ENCODE measurements around the gene CDC6.

CDC6 gene

GRCh38 chr17:40338941-40339649 lies 51.4 kb downstream of the CDC6 start:
- DNase-seq (ENCODE audit: low read depth in 4 of 4, low spot score in 1 of 4), result no peak

DNA sequence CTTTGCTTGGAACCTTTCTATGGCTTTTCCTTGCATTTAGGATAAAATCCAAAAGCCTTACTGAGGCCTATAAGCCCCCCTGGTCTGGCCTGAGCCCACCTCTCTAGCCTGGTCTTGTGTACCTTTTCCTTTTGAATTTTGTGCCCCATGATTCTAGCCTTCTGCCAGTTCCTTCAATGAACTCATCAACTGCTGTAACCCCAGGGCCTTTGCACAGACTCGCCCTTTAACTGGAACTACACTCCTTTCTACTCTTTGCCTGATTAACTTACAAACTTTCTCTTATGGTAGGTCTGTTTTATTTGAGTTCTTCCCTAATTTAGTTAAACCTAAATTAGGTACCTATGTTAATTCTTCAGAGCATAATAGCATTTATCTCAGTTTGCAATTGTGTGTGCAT lies 52.6 kb downstream of the CDC6 start:
- no peak for DNase-seq (ENCODE audit: low read depth in 4 of 4, low spot score in 1 of 4)

- DNase-seq (ENCODE audit: low read depth in 4 of 4, low spot score in 1 of 4), result peak in 3 of 4 experiments; percentile 54 to 76 (median 65)
Observed at GRCh38 chr17:40340880-40341807, 53.5 kb downstream of the CDC6 start.

GRCh38 chr17:40341808-40342503 lies 54.3 kb downstream of the CDC6 start:
- no peak for DNase-seq (ENCODE audit: low read depth in 4 of 4, low spot score in 1 of 4)

DNA sequence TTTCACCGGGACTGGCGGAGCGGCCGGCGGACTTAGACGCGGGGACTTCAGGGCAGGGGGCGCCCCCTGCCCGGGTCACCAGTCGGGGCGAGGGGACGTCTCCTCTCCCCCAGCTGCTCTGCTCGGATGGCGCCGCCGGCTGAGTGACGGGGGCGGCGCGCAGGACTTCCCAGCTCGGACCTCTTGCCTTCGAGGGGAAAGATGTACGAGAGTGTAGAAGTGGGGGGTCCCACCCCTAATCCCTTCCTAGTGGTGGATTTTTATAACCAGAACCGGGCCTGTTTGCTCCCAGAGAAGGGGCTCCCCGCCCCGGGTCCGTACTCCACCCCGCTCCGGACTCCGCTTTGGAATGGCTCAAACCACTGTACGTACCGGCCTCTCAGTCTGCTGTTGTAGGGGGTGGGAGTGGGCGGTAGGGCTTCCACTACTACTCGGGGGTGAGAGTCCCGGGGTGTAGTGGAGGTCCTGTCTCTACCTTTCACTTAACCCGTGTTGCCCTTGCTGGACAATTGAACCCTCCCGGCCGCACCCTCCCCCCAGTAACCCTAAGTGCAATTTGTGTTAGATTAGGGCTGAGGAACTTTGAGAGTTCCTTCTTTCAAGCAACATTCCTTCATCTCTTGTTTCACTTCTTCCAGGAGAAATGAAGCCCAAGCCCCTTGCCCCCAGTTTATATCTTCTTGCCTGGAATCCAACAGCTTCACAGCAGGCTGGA lies 55.0 kb downstream of the CDC6 start:
- no peak for DNase-seq (ENCODE audit: low read depth in 4 of 4, low spot score in 1 of 4)

DNA sequence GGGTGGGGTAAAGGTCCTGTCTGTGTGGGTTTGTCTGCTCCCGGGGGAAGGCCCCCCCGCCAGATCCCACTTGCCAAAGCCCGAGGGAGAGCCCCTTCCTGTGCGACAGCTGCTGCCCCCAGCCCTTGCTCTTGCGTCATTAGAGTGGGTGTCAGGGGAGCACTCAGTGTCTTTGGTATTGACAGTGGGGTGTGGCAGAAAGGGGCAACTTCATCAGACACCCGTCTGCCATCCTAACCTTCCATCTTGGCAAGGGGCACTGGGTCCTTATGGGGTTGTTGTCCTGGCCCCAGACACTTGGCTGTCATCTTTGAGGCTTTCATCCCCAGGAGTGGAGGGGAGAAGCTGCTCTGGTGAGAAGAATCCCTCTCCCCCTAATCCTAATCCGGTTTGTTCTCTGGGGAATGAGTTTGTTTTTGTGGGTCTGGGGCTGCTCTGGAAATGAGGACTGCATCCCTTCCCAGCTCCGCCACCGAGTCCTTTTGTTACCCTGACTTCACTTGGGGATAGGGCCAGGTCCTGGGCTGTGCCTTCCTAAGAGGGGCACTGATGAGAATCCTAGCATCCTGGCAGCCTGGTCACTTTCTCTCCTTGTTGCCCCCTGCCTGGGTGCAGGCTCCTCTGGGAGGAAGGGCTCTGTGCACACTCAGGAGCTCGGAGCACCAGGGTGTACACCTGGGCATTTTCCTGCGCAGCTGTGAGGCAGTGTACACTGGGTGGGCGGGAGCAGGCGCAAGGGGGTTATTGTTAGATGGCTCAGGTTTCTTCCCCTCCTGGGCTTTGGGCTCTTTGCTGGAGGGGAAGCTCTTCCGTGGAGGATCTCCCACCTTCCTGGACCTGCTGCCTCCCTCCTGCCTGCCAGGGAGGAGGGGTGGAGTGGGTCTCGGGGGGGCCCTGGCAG lies 55.8 kb downstream of the CDC6 start:
- DNase-seq (ENCODE audit: low read depth in 4 of 4, low spot score in 1 of 4), result no peak

DNA sequence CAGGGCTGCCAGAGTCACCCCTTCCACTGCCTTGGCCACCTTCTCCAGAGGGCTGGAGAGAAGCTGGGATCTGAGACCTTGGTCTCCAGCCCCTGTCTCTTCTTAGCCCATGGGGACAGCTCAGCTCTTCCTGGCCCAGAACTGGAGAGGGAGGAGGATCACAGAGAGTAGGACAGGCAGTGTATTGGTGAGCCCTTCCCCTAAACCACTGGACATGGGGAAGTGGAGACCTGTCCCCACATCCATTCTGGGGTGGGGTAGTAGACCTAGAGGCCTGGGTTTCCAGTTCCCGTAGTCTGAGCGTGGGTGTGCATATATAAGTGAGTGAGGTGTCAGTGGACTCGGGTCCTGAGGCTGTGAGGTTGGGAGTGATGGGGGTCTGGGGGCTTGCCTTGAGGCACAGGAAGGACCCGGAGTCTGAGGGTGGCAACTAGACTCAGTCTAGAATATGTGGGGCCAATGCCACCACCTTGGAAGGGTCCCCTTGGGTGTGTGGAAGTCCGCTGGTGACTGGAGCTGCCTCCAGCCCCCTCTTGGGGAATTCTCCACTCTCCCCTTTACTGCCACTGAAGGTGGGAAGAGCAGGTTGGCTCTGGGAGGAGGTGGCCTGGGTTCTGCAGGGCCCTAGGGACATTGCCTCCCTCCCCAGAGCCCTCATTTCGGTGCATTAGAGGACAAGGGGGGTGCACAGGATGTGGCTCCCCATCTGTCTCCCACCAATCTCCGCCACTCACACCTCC lies 56.9 kb downstream of the CDC6 start:
- DNase-seq (ENCODE audit: low read depth in 4 of 4, low spot score in 1 of 4), result no peak

- DNase-seq (ENCODE audit: low read depth in 4 of 4, low spot score in 1 of 4), result no peak
Observed at GRCh38 chr17:40345161-40345993, 57.7 kb downstream of the CDC6 start.

GRCh38 chr17:40345994-40346764 lies 58.5 kb downstream of the CDC6 start:
- DNase-seq (ENCODE audit: low read depth in 4 of 4, low spot score in 1 of 4), result no peak

GRCh38 chr17:40346765-40347158 lies 59.1 kb downstream of the CDC6 start:
- no peak for DNase-seq (ENCODE audit: low read depth in 4 of 4, low spot score in 1 of 4)

DNA sequence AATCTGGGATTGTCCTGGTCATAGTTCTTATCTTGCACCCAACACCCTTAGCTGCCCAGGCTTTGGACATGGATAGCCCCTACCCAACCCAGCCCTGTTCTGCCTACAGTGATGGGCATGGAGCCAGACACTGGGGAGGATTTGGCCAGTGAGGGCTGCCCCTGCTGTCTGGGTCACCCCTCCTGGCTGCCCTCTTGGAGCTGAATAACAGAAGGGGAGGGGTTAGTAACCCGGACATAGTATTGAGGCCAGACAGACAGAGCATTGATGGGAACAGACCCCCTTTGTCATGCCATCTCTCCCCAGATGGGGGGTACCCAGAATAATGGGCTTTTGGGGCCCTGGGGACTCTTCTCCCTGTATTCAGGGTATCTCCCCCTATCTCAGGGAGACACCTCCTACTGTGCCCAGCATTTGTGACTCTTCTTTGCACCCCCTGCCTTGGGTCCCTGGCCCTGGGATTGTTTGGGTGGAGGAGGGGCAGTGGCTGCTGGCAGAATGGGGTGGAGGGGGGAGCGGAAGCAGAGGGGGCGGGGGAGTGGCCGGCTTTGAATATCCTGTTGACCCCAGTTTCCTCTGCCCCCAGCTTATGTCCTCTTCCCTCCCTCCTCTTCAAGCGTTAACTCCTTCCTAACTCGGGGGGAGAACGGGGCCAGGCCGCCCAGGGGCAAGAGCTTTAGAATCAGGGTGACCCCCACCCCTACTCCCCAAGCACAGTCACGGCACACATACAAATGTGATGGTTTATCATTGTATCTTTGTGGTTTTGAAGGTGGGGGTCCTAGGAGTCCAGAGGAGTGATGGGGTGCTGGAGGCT lies 59.8 kb downstream of the CDC6 start:
- no peak for DNase-seq (ENCODE audit: low read depth in 4 of 4, low spot score in 1 of 4)

GRCh38 chr17:40348136-40348504 lies 60.4 kb downstream of the CDC6 start:
- no peak for DNase-seq (ENCODE audit: low read depth in 4 of 4, low spot score in 1 of 4)

GRCh38 chr17:40348562-40349476 lies 61.1 kb downstream of the CDC6 start:
- no peak for DNase-seq (ENCODE audit: low read depth in 4 of 4, low spot score in 1 of 4)

DNA sequence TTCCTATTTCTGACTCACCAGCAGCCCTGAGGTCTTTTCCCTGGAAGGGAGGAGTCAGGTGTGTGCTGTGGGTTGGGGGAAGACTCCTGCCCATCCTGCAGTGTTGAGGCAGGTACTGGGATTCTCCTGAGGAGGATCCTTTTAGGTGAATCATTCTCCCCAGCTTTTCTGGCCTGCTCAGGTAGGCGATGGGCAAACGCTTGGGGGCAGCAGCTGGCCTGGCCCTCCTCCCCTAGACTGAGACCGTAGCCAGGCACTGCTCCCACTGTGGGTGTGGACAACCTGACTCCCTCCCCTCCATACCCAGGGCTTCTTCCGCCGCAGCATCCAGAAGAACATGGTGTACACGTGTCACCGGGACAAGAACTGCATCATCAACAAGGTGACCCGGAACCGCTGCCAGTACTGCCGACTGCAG lies 61.8 kb downstream of the CDC6 start:
- DNase-seq (ENCODE audit: low read depth in 4 of 4, low spot score in 1 of 4), result no peak

GRCh38 chr17:40349895-40350688 lies 62.4 kb downstream of the CDC6 start:
- DNase-seq (ENCODE audit: low read depth in 4 of 4, low spot score in 1 of 4), result no peak

Data from stimulated activated CD4-positive, alpha-beta T cell treated with anti-CD3 and anti-CD28 coated beads, Interleukin-1b, Interleukin-23, amount 100 ng/mL, for 24 hours (primary cell).